ENCODE data around the gene NF1.

GRCh38 chr17:31116167-31116566, 21.4 kb downstream of the NF1 start:
- no peak for TF ChIP-seq EP300 (IDR thresholded peaks at IDR 0.05; ENCODE audit: borderline replicate concordance in 1 of 2, low read depth in 1 of 2, low read length in 1 of 2)
- TF ChIP-seq CTCF (IDR thresholded peaks at IDR 0.05): no peak
- TF ChIP-seq USF2 (IDR thresholded peaks at IDR 0.05; ENCODE audit: borderline replicate concordance, low read depth, low read length): no peak
- no peak for TF ChIP-seq MXI1 (IDR thresholded peaks at IDR 0.05; ENCODE audit: low read depth, low read length)
- TF ChIP-seq SIN3A (IDR thresholded peaks at IDR 0.05; ENCODE audit: borderline replicate concordance, low read depth, low read length): no peak
- TF ChIP-seq GABPA (IDR thresholded peaks at IDR 0.05; ENCODE audit: low read depth): no peak
